Stimulated activated CD4-positive, alpha-beta T cell treated with anti-CD3 and anti-CD28 coated beads, TNF-alpha, amount 100 ng/mL, for 24 hours (primary cell): ENCODE measurements around the gene KLF2.
A peak's percentile ranks its signal among the peaks of the same experiment; 100 is the strongest.
"Not testable (repeated sequence)": the region's sequence is repeated elsewhere in the genome, so short reads cannot be mapped to it uniquely, and the experiment has no call there.

Experiments
- DNase-seq, 3 experiments: peaks; one replicate each; pipeline ENCODE4 v3.0.0-alpha.2; 2020; ENCODE audit warnings: low read depth in 3 of 3

Gene KLF2

GRCh38 chr19:16324384-16325160, at the start of gene KLF2:
Gene KLF2, plus strand, starts transcription at chr19:16324826. Its CDS starts 98 bp downstream, at chr19:16324924.
- peak; percentile 58 to 75 (median 66) for DNase-seq

GRCh38 chr19:16280306-16280705, 44.3 kb upstream of the KLF2 start:
- DNase-seq: no peak

GRCh38 chr19:16281743-16282142, 42.9 kb upstream of the KLF2 start:
- no peak for DNase-seq

- peak; percentile 54 to 82 (median 64) for DNase-seq
Measured at GRCh38 chr19:16283210-16284061, 41.2 kb upstream of the KLF2 start.

GRCh38 chr19:16284505-16284904, 40.1 kb upstream of the KLF2 start:
- no peak for DNase-seq

GRCh38 chr19:16285079-16285478, 39.5 kb upstream of the KLF2 start:
- DNase-seq: not testable (repeated sequence)

GRCh38 chr19:16285769-16286498, 38.7 kb upstream of the KLF2 start:
- no peak for DNase-seq

GRCh38 chr19:16288544-16288943, 36.1 kb upstream of the KLF2 start:
- no peak for DNase-seq

GRCh38 chr19:16289594-16289993, 35.0 kb upstream of the KLF2 start:
- DNase-seq: no peak

- DNase-seq: no peak
Measured at GRCh38 chr19:16290692-16291091, 33.9 kb upstream of the KLF2 start.

- no peak for DNase-seq
Measured at GRCh38 chr19:16293118-16294091, 31.2 kb upstream of the KLF2 start.

- DNase-seq: no peak
Measured at GRCh38 chr19:16295057-16295456, 29.6 kb upstream of the KLF2 start.

- DNase-seq: no peak
Measured at GRCh38 chr19:16296713-16297112, 27.9 kb upstream of the KLF2 start.

GRCh38 chr19:16297575-16298178, 26.9 kb upstream of the KLF2 start:
- DNase-seq: no peak

- DNase-seq: no peak
Measured at GRCh38 chr19:16298334-16298733, 26.3 kb upstream of the KLF2 start.

- no peak for DNase-seq
Measured at GRCh38 chr19:16301999-16302694, 22.5 kb upstream of the KLF2 start.

GRCh38 chr19:16303755-16304154, 20.9 kb upstream of the KLF2 start:
- no peak for DNase-seq

GRCh38 chr19:16304511-16304910, 20.1 kb upstream of the KLF2 start:
- DNase-seq: not testable (repeated sequence)

GRCh38 chr19:16305060-16305459, 19.6 kb upstream of the KLF2 start:
- DNase-seq: not testable (repeated sequence)
